HFFc6 (cell line): ENCODE results near the gene ITPKA. TPM values are rescaled to one million over a fixed set of nuclear protein-coding genes. Genes with fewer than 3 reads are reported as not detected.

ENCODE experiments used
- DNase-seq: peaks from one replicate; pipeline ENCODE4 v3.0.0-alpha.2; 2018
- H3K27ac Mint-ChIP-seq: 2 replicates; pipeline ENCODE4 v1.8.0; 2020; ENCODE audit warnings: mild to moderate bottlenecking, mixed read lengths
- H3K27me3 Mint-ChIP-seq: 2 replicates; pipeline ENCODE4 v1.8.0; 2021; ENCODE audit warnings: mild to moderate bottlenecking, moderate library complexity, mixed read lengths; ENCODE audit not compliant: insufficient read depth
- H3K36me3 Mint-ChIP-seq: 2 replicates; pipeline ENCODE4 v1.8.0; 2021; ENCODE audit warnings: low read depth, mixed read lengths
- H3K4me1 Mint-ChIP-seq: 2 replicates; pipeline ENCODE4 v1.8.0; 2020; ENCODE audit warnings: low read depth, mixed read lengths
- H3K4me3 Mint-ChIP-seq: 2 replicates; pipeline ENCODE4 v1.8.0; 2020; ENCODE audit warnings: mild to moderate bottlenecking, moderate library complexity, mixed read lengths
- H3K9me3 Mint-ChIP-seq: 2 replicates; pipeline ENCODE4 v1.8.0; 2020; ENCODE audit warnings: mild to moderate bottlenecking, mixed read lengths
- CTCF ChIP-seq: fragments of 200-600 bp; sonication (generic); IDR thresholded peaks from 2 replicates; pipeline ENCODE4 v1.5.0; 2021; ENCODE audit warnings: antibody characterized with exemption, mild to moderate bottlenecking
- total RNA-seq, 6 experiments: library from RNA; stranded (reverse); fragmentation: NEBNext Ultra II Directional; extraction: Animal tissue kit (Norgen Biotek cat#: 25700); gene quantifications; 2 replicates in 1 of 6; 3 replicates in 5 of 6; pipeline ENCODE4 v1.2.3, GENCODE V29; 2021

The ITPKA gene
- total RNA-seq, 6 experiments from 2014 or later = 1.2 to 2.4 (median 2.3) TPM

GRCh38 chr15:41480396-41481140 is 13.1 kb upstream of the ITPKA start:
- H3K27ac Mint-ChIP-seq = no peak overlapping the region
- H3K36me3 Mint-ChIP-seq = peaks cover 63% of the 10 kb centered on the region
- no peaks in the 10 kb centered on the region for H3K9me3 Mint-ChIP-seq
- H3K27me3 Mint-ChIP-seq = peaks cover 8% of the 10 kb centered on the region; the same call in 1 of the 2 replicates
- H3K4me3 Mint-ChIP-seq = no peak overlapping the region
- no peak for TF ChIP-seq CTCF
- H3K4me1 Mint-ChIP-seq = peaks cover 10% of the 10 kb centered on the region
- no peak for DNase-seq

- H3K4me1 Mint-ChIP-seq = peaks cover 4% of the 10 kb centered on the region
- no peak overlapping the region for H3K27ac Mint-ChIP-seq
- H3K4me3 Mint-ChIP-seq = no peak overlapping the region
- peaks cover 6% of the 10 kb centered on the region; the same call in 1 of the 2 replicates for H3K27me3 Mint-ChIP-seq
- DNase-seq = no peak
- H3K9me3 Mint-ChIP-seq = no peaks in the 10 kb centered on the region
- peaks cover 51% of the 10 kb centered on the region for H3K36me3 Mint-ChIP-seq
- TF ChIP-seq CTCF = no peak
Observed at GRCh38 chr15:41482110-41482877, 11.4 kb upstream of the ITPKA start.

- no peak for TF ChIP-seq CTCF
- Mint-ChIP-seq H3K27me3 (peaks cover 7% of the 10 kb centered on the region; the same call in 1 of the 2 replicates), H3K9me3 (no peaks in the 10 kb centered on the region), H3K36me3 (peaks cover 46% of the 10 kb centered on the region), H3K4me1 (peaks cover 6% of the 10 kb centered on the region), H3K4me3 (no peak overlapping the region), H3K27ac (no peak overlapping the region)
- no peak for DNase-seq
Observed at GRCh38 chr15:41483115-41483514, 10.6 kb upstream of the ITPKA start.

- H3K4me1 Mint-ChIP-seq = peaks cover 7% of the 10 kb centered on the region
- peaks cover 44% of the 10 kb centered on the region for H3K36me3 Mint-ChIP-seq
- H3K27me3 Mint-ChIP-seq = peaks cover 7% of the 10 kb centered on the region; the same call in 1 of the 2 replicates
- H3K4me3 Mint-ChIP-seq = no peak overlapping the region
- TF ChIP-seq CTCF = no peak
- no peak for DNase-seq
- H3K9me3 Mint-ChIP-seq = no peaks in the 10 kb centered on the region
- no peak overlapping the region for H3K27ac Mint-ChIP-seq
Observed at GRCh38 chr15:41483519-41483918, 10.2 kb upstream of the ITPKA start.

- H3K36me3 Mint-ChIP-seq = peaks cover 33% of the 10 kb centered on the region
- no peak for TF ChIP-seq CTCF
- DNase-seq = no peak
- no peaks in the 10 kb centered on the region for H3K9me3 Mint-ChIP-seq
- H3K4me1 Mint-ChIP-seq = peaks cover 9% of the 10 kb centered on the region
- H3K4me3 Mint-ChIP-seq = no peak overlapping the region
- H3K27me3 Mint-ChIP-seq = peaks cover 5% of the 10 kb centered on the region; the same call in 1 of the 2 replicates
- H3K27ac Mint-ChIP-seq = no peak overlapping the region
Observed at GRCh38 chr15:41484937-41485625, 8.6 kb upstream of the ITPKA start.
